ENCODE measurements around the gene HOXB3.

GRCh38 chr17:48556576-48557401 lies 33.3 kb downstream of the HOXB3 start:
- TF ChIP-seq CTCF (IDR thresholded peaks at IDR 0.05), result no peak
- no peak for TF ChIP-seq POLR2A (IDR thresholded peaks at IDR 0.05)

All from Peyer's patch (tissue), 4 donors.